Activated gamma-delta T cell treated with Interleukin-2 at 50 U/mL for 16 hours (primary cell): ENCODE results near the gene IL33.

Experiments used
- DNase-seq: peaks from one replicate; pipeline ENCODE4 v3.0.0-alpha.2; 2020

The IL33 gene

GRCh38 chr9:6305954-6306563 is 90.5 kb downstream of the IL33 start:
- no peak for DNase-seq
